AG04450 (cell line): ENCODE measurements around the gene HK1. TPM values are rescaled to one million over a fixed set of nuclear protein-coding genes. Genes with fewer than 3 reads are reported as not detected.

Experiments used
- CTCF ChIA-PET: fragments of 300-600, 350-600 bp; formaldehyde crosslinking; extraction: SDS; loops from one replicate; lab custom pipeline; 2022; ENCODE audit warnings: antibody characterized with exemption, inconsistent platforms; lab: Charles Lee
- POLR2A ChIA-PET: fragments of 350-600 bp; formaldehyde crosslinking; extraction: SDS; loops from one replicate; lab custom pipeline; 2021; ENCODE audit warnings: antibody characterized with exemption, inconsistent platforms; lab: Yijun Ruan, JAX
- DNase-seq: peaks from one replicate; pipeline ENCODE4 v3.0.0-alpha.2; 2011; ENCODE audit warnings: low read depth, low spot score
- H3K27ac ChIP-seq: one replicate; pipeline ENCODE4 v1.5.1; 2012; ENCODE audit warnings: low read depth, low read length, control low read depth
- H3K27me3 ChIP-seq: one replicate; pipeline ENCODE4 v1.6.0; 2012; ENCODE audit warnings: low read length; ENCODE audit not compliant: control insufficient read depth, insufficient read depth
- H3K4me3 ChIP-seq: 2 replicates; pipeline ENCODE4 v1.5.1; 2011; ENCODE audit warnings: mild to moderate bottlenecking, low read depth, low read length, control low read depth
- H3K9me3 ChIP-seq: 2 replicates; pipeline ENCODE4 v1.5.1; 2012; ENCODE audit warnings: low read length; ENCODE audit not compliant: control insufficient read depth, insufficient read depth
- CTCF ChIP-seq: IDR thresholded peaks from 2 replicates; pipeline ENCODE4 v1.5.1; 2011; ENCODE audit warnings: low read depth, low read length, control low read depth, inconsistent platforms
- polyA plus RNA-seq: library from polyadenylated mRNA; depleted of rRNA; stranded (reverse); fragments of >200 nt; gene quantifications from 2 replicates; pipeline ENCODE4 v1.2.3, GENCODE V29; 2011

Gene HK1
- polyA plus RNA-seq, 1 experiment: 31.9 TPM

GRCh38 chr10:69412232-69412790 is 134.0 kb downstream of the HK1 start:
- CTCF ChIA-PET: interaction anchor here (0.6 to 1.8 kb wide), 3 partner anchors 96 to 470 kb away, joined by 4 to 6 read pairs (median 6); no protein-coding TSS in a partner anchor
- no peaks in the 10 kb centered on the region for H3K9me3 ChIP-seq
- POLR2A ChIA-PET: no interaction called here
- DNase-seq: no peak
- no peak overlapping the region for H3K27ac ChIP-seq
- no peak for TF ChIP-seq CTCF
- H3K4me3 ChIP-seq: no peak overlapping the region
- peaks cover 22% of the 10 kb centered on the region for H3K27me3 ChIP-seq

- Histone ChIP-seq H3K27me3 (peaks cover 27% of the 10 kb centered on the region), H3K4me3 (no peak overlapping the region), H3K9me3 (no peaks in the 10 kb centered on the region), H3K27ac (no peak overlapping the region)
- TF ChIP-seq CTCF: peak; percentile 85
- DNase-seq: no peak
- POLR2A ChIA-PET: no interaction called here
- CTCF ChIA-PET: interaction anchor here (0.5 to 1.4 kb wide), 5 partner anchors 10 to 409 kb away, joined by 3 to 6 read pairs (median 4); no protein-coding TSS in a partner anchor
These were observed 135.0 kb downstream of the HK1 start for GRCh38 chr10:69413221-69413865.

- Histone ChIP-seq H3K9me3 (no peaks in the 10 kb centered on the region), H3K4me3 (no peak overlapping the region), H3K27ac (peak overlapping the region; percentile 21), H3K27me3 (peaks cover 29% of the 10 kb centered on the region)
- no peak for DNase-seq
- TF ChIP-seq CTCF: no peak
- ChIA-PET POLR2A (no interaction called here), CTCF (interaction anchor here (0.5 to 1.4 kb wide), 2 partner anchors 11 to 94 kb away, joined by 3 read pairs; no protein-coding TSS in a partner anchor)
These were observed 136.0 kb downstream of the HK1 start for GRCh38 chr10:69414036-69415018.

- no peaks in the 10 kb centered on the region for H3K9me3 ChIP-seq
- H3K27ac ChIP-seq: no peak overlapping the region
- no peak for DNase-seq
- no peak for TF ChIP-seq CTCF
- ChIA-PET CTCF (no interaction called here), POLR2A (no interaction called here)
- peaks cover 33% of the 10 kb centered on the region for H3K27me3 ChIP-seq
- H3K4me3 ChIP-seq: no peak overlapping the region
These were observed 136.8 kb downstream of the HK1 start for GRCh38 chr10:69415049-69415448.
